Brain microvascular endothelial cell (primary cell): ENCODE results near the gene ACER2.
A peak's percentile ranks its signal among the peaks of the same experiment; 100 is the strongest.

Experiments used
- DNase-seq: peaks from one replicate; pipeline ENCODE4 v3.0.0-alpha.2; 2020
- H3K27ac ChIP-seq: fragments of 250-450 bp; sonication (Bioruptor Pico); 2 replicates; pipeline ENCODE4 v1.5.1; 2020; ENCODE audit warnings: mild to moderate bottlenecking, moderate library complexity
- H3K27me3 ChIP-seq: fragments of 250-450 bp; sonication (Bioruptor Pico); replicated peaks from 2 replicates; pipeline ENCODE4 v1.5.1; 2020; ENCODE audit warnings: mild to moderate bottlenecking
- H3K36me3 ChIP-seq: fragments of 250-450 bp; sonication (Bioruptor Pico); replicated peaks from 2 replicates; pipeline ENCODE4 v1.5.1; 2020; ENCODE audit warnings: mild to moderate bottlenecking
- H3K4me3 ChIP-seq: 2 replicates; pipeline ENCODE4 v1.5.1; 2011; ENCODE audit warnings: low read depth, mild to moderate bottlenecking, control low read depth, low read length, moderate library complexity
- CTCF ChIP-seq: IDR thresholded peaks from 2 replicates; pipeline ENCODE4 v1.5.1; 2011; ENCODE audit warnings: low read depth, mild to moderate bottlenecking, moderate library complexity, low read length, control low read depth, inconsistent platforms; ENCODE audit errors: missing control alignments
- in situ Hi-C: cut with HindIII; loops from 2 replicates; pipeline ENCODE4 v1.10.0; 2017; ENCODE audit warnings: low sequenced_read_pairs, low pct_ligation_motif_present

Gene ACER2

GRCh38 chr9:19404283-19405075, 4.3 kb upstream of the ACER2 start:
- no peak overlapping the region for H3K4me3 ChIP-seq
- no peak for TF ChIP-seq CTCF
- no peaks in the 10 kb centered on the region for H3K27me3 ChIP-seq
- H3K27ac ChIP-seq = no peak overlapping the region
- no peak for DNase-seq
- H3K36me3 ChIP-seq = no peaks in the 10 kb centered on the region
- in situ Hi-C loops = no loop called here

DNA sequence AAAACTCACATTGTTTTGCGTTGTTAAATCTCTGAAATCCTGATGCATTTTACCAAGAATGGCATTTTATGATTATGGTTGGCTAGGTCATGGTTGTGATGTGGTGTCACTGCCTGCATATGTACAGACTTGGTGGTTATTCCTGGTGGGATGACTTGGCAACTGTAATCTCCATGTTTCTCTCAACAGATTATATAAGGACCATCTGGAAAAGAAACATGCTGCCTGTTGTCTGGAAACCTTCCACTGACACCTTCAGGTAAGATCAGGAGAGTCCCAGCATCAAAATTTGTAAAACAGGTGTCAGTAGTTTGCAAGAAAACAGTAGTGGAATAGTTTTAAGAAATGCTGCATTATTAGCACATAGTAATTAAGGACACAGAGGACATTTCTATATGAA, 3.0 kb upstream of the ACER2 start:
- DNase-seq = no peak
- Histone ChIP-seq H3K4me3 (no peak overlapping the region), H3K36me3 (no peaks in the 10 kb centered on the region), H3K27ac (no peak overlapping the region), H3K27me3 (no peaks in the 10 kb centered on the region)
- TF ChIP-seq CTCF = no peak
- in situ Hi-C loops = no loop called here

DNA sequence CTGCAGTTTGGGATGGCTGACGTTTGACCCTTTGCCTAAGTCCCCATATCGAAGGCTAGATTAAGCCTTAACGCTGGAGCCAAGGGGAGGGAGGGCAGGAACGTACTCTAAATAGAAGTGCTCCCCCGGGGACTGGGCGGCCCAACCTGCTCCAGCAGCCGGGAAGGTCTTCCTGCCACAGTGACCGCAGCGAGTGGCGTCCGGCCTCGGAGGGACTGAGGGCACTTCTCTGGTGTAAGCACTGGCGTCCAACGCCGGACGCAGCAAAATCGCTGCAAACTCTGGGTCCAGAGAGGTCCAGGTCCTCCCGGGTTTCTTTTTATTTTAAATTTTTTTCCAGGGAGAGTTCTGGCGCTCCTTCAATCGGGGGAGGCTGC, 505 bp upstream of the ACER2 start:
- H3K36me3 ChIP-seq = no peaks in the 10 kb centered on the region
- H3K4me3 ChIP-seq = peak overlapping the region; percentile 79
- in situ Hi-C loops = no loop called here
- no peak overlapping the region for H3K27ac ChIP-seq
- H3K27me3 ChIP-seq = no peaks in the 10 kb centered on the region
- DNase-seq = no peak
- no peak for TF ChIP-seq CTCF

DNA sequence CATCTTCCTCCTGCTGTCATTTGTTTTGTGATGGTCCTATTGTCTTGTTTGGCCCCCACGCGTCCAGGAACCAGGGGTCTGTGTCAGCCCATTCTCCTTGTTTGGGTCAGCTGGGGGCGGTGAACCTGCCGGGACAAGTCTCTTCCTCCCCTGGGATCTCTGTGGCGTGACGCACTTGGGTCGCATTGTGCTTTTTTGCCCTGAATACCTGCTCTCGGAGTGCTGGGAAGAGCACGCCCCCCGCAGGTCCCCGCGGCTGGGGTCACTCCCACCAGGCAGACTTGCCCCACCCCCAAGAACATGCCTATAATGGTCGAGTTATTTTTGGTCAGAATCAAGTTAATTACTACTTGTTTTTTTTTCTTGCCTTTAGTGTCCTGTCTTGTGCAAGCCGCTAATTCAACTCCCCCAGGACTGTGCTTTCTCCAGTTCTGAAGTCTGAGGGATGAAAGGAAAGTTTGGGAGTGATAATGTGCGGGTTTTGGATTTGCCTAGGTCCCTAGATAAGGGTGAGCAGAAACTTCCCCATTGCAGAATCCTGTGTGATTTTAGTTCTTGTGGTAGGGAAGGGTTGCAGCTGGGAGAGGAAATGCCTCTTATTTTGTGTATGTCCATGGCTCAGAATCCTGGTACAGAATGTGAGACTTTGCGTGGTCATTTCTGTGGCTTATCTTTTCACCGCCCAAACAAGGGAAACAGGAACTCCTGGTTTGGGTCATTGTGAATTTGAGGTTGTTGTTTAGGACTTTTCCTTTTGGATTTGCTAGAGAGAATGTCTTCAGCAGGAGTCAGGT, 789 bp downstream of the ACER2 start:
- DNase-seq = no peak
- H3K36me3 ChIP-seq = no peaks in the 10 kb centered on the region
- H3K27ac ChIP-seq = no peak overlapping the region
- TF ChIP-seq CTCF = no peak
- in situ Hi-C loops = no loop called here
- no peaks in the 10 kb centered on the region for H3K27me3 ChIP-seq
- peak overlapping the region; percentile 79 for H3K4me3 ChIP-seq

DNA sequence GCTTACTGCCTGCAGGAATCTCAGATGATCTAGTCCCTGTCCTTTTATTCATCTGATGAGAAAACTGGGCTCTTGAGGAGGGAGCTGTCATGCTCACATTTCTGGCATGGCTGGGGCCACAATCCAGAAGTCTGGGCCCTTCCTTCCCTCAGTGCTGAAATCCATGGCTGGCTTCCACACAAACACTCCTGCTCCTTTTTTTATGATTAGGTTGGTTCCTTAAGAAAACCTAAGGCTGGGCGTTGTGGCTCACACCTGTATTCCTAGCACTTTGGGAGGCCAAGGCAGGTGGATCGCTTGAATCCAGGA, 1.3 kb downstream of the ACER2 start:
- in situ Hi-C loops = no loop called here
- no peak for DNase-seq
- Histone ChIP-seq H3K36me3 (no peaks in the 10 kb centered on the region), H3K27me3 (no peaks in the 10 kb centered on the region), H3K27ac (no peak overlapping the region), H3K4me3 (no peak overlapping the region)
- TF ChIP-seq CTCF = no peak
